Measurements from ENCODE around the gene NUDT14. TPM values are rescaled to one million over a fixed set of nuclear protein-coding genes. Genes with fewer than 3 reads are reported as not detected.

Gene NUDT14
- total RNA-seq, 4 donors from 2014 or later, result 12.1 to 22.3 (median 16.6) TPM

DNA sequence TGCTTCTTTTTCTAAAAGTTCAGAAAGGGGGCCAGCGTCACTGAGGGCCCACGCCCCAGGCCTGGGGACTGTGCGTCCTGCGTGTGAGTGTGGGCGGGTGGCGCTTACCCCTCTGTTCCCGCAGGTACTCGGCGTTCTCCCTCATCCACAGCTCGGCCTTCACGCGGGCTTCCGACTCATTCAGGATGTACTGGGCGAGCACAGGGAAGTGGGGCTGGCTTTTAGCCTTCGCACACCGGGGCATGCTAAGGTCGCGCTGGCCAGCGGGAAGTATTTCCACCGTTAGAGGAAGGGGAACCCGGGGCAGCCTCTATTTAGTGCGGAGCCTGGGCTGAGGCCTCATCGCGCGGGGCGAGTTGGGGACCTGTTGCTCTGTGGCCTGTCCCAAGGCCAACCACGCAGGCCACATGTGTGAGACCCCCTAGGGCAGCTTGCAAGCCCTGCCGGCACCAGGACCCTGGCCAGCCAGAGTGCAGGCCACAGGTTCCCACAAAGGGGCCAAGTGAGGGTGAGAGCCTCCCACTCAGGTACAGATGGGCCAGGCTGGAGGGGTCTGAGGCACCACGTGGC lies 38.0 kb upstream of the NUDT14 start:
- TF ChIP-seq CTCF (IDR thresholded peaks at IDR 0.05), result no peak
- no peak for DNase-seq (ENCODE audit: low spot score)

DNA sequence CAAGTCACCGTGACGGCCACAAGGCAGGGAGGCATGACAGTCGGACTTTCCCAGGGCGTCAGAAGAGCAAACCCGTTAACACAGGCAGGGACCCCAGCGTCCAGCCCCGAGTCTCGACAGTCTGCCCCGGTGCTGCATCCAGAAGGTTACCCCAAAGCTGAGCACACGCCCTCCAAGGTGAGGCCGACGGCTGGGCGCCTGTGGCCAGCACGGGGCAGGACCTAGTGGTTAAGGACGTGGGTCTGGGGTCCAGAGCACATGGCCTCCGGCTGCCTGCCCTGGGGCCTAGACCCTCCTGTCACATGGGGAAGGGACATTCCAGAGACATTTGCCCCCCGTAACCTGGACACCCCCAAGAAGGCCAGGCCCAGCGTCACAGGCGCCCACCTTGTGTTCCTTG lies 37.5 kb upstream of the NUDT14 start:
- DNase-seq (ENCODE audit: low spot score) (no peak), ATAC-seq (ENCODE audit: low FRiP score) (no peak)

More for the DNA sequence above, 38.0 kb upstream of the NUDT14 start:
- ATAC-seq (ENCODE audit: low FRiP score), result no peak

GRCh38 chr14:105217774-105218173 lies 36.7 kb upstream of the NUDT14 start:
- no peak for ATAC-seq (ENCODE audit: low FRiP score)
- no peak for TF ChIP-seq CTCF (IDR thresholded peaks at IDR 0.05)
- no peak for DNase-seq (ENCODE audit: low spot score)

More for the DNA sequence above, 37.5 kb upstream of the NUDT14 start:
- TF ChIP-seq CTCF (IDR thresholded peaks at IDR 0.05), result no peak

GRCh38 chr14:105216490-105217247 lies 35.6 kb upstream of the NUDT14 start:
- ATAC-seq (ENCODE audit: low FRiP score) (no peak), DNase-seq (ENCODE audit: low spot score) (no peak)
- TF ChIP-seq CTCF (IDR thresholded peaks at IDR 0.05), result no peak

GRCh38 chr14:105215602-105216001 lies 34.5 kb upstream of the NUDT14 start:
- no peak for TF ChIP-seq CTCF (IDR thresholded peaks at IDR 0.05)
- DNase-seq (ENCODE audit: low spot score) (no peak), ATAC-seq (ENCODE audit: low FRiP score) (no peak)

DNA sequence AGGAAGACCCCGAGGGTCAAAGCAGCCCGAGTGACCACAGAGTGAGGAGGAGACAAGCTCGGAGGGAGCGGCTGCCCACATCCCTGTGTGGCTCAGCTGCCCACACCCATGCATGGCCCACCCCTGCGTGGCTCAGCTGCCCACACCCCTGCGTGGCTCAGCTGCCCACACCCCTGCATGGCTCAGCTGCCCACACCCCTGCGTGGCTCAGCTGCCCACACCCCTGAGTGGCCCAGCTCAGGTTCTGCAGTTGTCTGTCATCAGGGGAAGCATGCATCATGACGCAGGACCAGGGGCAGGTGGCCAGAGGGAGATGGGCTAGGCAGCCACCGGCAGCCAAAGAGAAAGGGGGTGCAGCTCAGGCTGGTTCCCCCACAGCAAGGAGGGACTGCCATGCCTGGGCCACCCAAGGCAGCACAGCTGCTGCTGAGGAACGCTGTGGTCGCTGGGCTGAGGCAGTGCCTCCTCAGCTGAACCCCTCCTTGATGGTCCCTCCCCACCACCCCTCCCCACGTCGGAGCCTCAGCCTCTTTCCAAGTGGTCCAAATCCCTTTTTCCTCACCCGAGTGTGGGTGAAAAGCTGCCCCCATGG lies 33.3 kb upstream of the NUDT14 start:
- no peak for DNase-seq (ENCODE audit: low spot score)
- TF ChIP-seq CTCF (IDR thresholded peaks at IDR 0.05), result no peak
- ATAC-seq (ENCODE audit: low FRiP score), result no peak
